Omental fat pad (tissue), 4 donors: ENCODE data around the gene TTC36. TPM values are rescaled to one million over a fixed set of nuclear protein-coding genes. Genes with fewer than 3 reads are reported as not detected.
A peak's percentile ranks its signal among the peaks of the same experiment; 100 is the strongest.
"Not testable (repeated sequence)": the region's sequence is repeated elsewhere in the genome, so short reads cannot be mapped to it uniquely, and the experiment has no call there.

Experiments used
- ATAC-seq: fragments of 150-250 bp; one replicate; pipeline ENCODE4 v1.9.1; 2016; ENCODE audit warnings: mild to moderate bottlenecking, moderate library complexity; ENCODE audit not compliant: low FRiP score
- DNase-seq: peaks from one replicate; pipeline ENCODE4 v3.0.0-alpha.2; 2019; ENCODE audit warnings: low spot score
- total RNA-seq, 4 donors: library from RNA; depleted of rRNA; stranded (reverse); fragments of >200 nt; gene quantifications; one replicate each; pipeline ENCODE4 v1.1.0, GENCODE V29; 2016
- TF ChIP-seq, protein P1 (sequence below), 3 donors: fragments of 450-650 bp; IDR thresholded peaks; one replicate each; pipeline ENCODE4 v1.5.1; 2016 to 2017; ENCODE audit warnings: antibody characterized with exemption in 3 of 3, mild to moderate bottlenecking in 3 of 3, moderate library complexity in 2 of 3

The TTC36 gene, protein sequence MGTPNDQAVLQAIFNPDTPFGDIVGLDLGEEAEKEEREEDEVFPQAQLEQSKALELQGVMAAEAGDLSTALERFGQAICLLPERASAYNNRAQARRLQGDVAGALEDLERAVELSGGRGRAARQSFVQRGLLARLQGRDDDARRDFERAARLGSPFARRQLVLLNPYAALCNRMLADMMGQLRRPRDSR
- total RNA-seq = 10 to 100 TPM in 1 of 4 donors, 1 to 10 TPM in 2, under 1 TPM in 1; 0.84 to 21.1 (median 2.6) TPM

DNA sequence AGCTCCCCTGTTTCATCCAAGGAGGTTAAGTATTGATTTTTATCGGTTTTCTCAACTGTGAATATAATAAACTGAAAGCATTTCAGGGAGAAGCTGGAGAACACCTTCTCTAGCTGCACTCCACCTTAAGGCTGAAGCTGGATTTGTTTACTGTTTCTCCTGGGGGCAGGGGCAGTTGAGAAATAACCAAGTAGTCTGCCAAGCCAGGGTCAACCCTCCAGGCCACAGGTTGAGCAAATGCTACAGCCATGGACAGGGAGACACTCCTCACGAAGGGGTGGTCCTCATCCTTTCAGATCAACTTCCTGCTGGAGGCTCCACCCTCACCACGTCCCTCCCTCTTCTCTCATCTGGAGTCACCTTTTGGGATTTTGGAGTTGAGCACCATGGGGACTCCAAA lies at the start of gene TTC36:
TSS of gene TTC36 (plus strand) at position 366 of the 400 bp plus-strand sequence. CDS start at position 387, 21 bp downstream.
- TF ChIP-seq, protein P1, sequence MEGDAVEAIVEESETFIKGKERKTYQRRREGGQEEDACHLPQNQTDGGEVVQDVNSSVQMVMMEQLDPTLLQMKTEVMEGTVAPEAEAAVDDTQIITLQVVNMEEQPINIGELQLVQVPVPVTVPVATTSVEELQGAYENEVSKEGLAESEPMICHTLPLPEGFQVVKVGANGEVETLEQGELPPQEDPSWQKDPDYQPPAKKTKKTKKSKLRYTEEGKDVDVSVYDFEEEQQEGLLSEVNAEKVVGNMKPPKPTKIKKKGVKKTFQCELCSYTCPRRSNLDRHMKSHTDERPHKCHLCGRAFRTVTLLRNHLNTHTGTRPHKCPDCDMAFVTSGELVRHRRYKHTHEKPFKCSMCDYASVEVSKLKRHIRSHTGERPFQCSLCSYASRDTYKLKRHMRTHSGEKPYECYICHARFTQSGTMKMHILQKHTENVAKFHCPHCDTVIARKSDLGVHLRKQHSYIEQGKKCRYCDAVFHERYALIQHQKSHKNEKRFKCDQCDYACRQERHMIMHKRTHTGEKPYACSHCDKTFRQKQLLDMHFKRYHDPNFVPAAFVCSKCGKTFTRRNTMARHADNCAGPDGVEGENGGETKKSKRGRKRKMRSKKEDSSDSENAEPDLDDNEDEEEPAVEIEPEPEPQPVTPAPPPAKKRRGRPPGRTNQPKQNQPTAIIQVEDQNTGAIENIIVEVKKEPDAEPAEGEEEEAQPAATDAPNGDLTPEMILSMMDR (IDR thresholded peaks at IDR 0.05) = no peak

DNA sequence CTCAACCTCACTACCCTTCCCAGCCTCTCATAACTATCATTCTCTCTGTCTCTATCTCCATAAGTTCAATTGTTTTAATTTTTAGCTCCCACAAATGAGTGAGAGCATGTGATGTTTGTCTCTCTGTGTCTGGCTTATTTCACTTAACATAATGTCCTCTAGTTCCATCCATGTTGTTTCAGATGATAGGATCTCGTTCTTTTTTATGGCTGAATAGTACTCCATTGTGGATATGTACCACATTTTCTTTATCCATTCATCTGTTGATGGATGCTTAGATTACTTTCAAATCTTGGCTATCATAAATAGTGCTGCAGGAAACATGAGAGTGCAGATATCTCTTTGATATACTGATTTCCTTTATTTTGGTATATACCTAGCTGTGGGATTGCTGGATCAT lies 46.0 kb upstream of the TTC36 start:
- ATAC-seq, DNase-seq: not testable (repeated sequence)

More for the DNA sequence above, at the start of gene TTC36:
- ATAC-seq = no peak
- DNase-seq = no peak

DNA sequence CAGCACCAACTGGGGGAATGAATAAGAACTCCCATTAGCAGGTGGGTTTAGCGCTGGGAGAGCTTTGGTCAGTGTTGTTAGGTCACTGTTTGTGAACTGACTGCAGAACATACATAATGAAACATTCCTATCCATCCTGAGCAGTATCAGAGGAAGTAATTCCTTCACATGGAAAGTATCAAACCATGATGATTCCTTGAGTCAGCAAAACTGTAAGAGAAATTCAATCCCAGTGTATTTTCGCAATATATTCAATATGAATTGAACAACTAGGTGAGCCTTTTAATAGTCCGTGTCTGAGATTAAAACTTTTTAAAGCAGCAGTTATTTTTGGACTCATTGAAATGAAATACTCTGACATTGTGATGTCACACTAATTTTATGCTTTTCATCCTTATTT lies 42.9 kb upstream of the TTC36 start:
- no peak for ATAC-seq
- TF ChIP-seq, protein P1 (IDR thresholded peaks at IDR 0.05) = no peak
- no peak for DNase-seq

DNA sequence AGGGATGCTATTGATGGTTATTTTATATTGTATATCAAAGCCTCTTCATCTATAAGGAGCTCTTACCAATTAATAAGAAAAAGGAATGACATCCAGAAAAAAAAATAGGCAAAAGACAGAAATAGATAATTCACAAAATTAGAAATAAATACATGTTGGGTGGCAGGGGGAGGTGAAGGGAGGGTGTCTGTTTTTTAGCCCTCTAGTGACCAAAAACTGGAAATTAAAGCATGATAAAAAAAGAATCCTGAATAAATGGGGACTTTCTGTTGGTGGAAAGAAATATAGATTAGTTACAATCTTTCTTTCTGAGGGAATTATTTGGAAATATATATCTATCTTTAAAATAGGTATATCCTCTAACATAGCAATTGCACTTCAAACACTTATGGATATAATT lies 42.0 kb upstream of the TTC36 start:
- no peak for DNase-seq
- TF ChIP-seq, protein P1 (IDR thresholded peaks at IDR 0.05) = no peak
- ATAC-seq = no peak

DNA sequence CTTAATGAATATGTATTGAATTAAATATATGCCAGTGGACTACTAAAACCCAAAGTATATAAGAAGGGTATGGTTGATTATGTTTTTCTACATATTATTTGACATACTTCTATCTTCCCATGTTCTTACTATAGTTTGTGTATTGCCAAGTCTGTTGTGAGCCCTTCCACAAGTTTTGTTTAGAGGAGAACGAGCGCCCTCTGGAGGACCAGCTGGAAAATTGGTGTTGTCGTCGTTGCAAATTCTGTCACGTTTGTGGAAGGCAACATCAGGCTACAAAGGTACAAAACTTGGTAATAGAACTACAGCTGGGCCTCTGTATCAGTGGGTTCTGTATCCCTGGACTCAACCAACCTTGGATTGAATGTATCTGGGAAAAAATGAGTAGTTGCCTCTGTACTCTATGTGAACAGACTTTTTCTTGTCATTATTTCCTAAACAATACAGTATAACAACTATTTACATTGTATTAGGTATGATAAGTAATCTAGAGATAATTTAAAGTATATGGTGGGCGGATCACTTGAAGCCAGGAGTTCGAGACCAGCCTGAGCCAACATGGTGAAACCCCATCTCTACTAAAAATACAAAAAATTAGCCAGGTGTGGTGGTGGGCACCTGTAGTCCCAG lies 38.7 kb upstream of the TTC36 start:
- TF ChIP-seq, protein P1 (IDR thresholded peaks at IDR 0.05) = peak in 2 of 3 donors; percentile 17 to 78
- DNase-seq (no peak), ATAC-seq (no peak)

DNA sequence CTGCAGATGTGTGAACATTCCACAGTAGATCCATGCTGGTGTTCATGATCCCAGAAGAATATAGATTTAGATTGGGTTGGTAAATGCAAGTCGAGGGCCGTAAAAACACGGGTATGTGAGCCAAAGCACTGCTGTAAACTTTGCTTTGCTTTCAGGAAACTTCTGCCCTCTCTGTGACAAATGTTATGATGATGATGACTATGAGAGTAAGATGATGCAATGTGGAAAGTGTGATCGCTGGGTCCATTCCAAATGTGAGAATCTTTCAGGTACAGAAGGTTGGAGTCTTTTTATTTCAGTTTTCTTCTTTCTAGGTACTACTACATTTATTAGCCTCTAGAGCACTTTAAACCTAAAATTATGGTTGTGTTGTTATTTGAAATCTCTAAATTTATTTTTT lies 36.2 kb upstream of the TTC36 start:
- DNase-seq (no peak), ATAC-seq (no peak)
- TF ChIP-seq, protein P1 (IDR thresholded peaks at IDR 0.05) = no peak

DNA sequence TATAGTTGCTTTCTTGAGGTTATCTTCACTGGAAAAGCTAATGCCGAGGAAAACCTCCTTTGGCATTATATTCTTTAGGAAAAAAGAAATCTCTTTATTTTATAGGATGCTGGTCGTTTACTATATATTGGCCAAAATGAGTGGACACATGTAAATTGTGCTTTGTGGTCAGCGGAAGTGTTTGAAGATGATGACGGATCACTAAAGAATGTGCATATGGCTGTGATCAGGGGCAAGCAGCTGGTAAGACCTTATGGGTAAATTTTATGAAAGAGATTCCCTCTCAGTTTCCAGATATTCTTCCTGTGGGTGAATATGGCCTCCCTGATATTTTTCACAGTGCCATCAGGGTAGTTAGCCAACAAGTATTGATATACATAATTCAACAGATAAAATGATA lies 29.4 kb upstream of the TTC36 start:
- DNase-seq = no peak
- ATAC-seq = no peak
- TF ChIP-seq, protein P1 (IDR thresholded peaks at IDR 0.05) = no peak
